ENCODE measurements around the gene ADGRL4.
"Not testable (repeated sequence)": the region's sequence is repeated elsewhere in the genome, so short reads cannot be mapped to it uniquely, and the experiment has no call there.

The ADGRL4 gene

DNA sequence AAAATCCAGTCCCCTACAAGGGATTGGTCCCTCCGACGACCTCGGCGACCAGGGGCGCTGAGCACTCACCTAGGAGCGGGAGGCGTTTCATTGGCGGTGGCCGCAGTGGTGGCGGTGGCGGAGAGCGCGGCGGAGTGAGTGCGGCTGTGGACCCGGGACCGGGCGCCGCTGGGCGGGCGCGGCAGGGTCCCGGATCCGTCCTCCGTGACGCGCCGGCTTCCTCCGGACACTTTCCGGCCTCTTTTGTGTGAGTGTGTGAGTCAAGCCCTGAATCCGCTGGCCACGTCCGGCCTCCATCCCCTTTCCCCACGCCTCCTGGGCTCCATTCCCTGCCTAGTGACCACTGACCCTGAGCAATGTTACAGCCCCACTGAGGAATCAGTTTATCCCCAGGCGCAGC is at the start of gene ADGRL4:
ADGRL4 (minus strand) TSS at position 167 of the 400 bp plus-strand sequence; CDS start at position 91, 76 bp downstream.
- DNase-seq: no peak

DNA sequence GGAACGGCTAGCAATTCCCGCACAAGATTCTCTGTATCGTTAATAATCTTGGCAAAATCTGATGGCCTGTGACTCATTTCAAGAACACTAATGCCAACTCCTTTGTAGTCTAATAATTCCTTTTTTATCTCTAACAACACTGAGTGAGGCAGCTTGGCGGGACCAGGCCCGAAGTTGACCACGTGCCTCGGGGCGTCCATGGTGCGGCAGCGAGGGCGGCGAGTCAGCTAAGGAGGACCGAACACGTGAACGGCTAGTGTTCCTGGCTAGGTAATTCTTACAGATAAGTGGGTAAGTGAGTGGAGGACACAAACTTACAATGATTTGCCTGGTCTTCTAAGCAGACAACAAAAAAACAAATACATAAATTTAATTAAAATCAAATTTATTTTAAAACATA is 49.3 kb upstream of the ADGRL4 start:
- DNase-seq: no peak

DNA sequence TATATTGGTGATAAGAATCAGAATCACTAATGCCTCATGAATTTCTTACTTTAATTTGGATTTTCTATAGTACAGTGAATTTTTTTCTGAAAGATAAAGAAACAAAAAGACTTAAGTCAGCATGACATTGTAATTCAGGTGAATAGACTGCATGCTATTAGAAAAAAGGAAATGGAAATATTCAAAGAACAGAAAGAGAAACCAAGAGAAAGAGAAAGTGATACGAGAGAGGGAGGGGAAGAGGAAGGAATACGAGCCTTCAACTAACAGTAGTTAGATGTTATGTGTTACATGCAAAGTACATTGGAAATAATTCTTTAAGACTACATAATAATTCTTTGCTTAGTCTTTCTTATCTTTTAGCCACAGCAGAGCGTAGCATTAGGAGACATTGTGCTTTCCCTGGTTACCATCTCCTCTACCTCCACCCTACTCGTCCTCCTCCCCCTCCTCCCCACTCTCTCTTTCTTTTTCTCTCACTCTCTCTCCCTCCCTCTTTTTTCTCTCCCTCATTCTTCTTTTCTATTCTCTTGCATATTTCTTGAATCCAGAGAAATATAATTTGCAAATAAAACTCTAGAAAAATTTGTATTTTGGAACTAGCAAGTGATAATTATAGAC is 46.4 kb upstream of the ADGRL4 start:
- DNase-seq: no peak

DNA sequence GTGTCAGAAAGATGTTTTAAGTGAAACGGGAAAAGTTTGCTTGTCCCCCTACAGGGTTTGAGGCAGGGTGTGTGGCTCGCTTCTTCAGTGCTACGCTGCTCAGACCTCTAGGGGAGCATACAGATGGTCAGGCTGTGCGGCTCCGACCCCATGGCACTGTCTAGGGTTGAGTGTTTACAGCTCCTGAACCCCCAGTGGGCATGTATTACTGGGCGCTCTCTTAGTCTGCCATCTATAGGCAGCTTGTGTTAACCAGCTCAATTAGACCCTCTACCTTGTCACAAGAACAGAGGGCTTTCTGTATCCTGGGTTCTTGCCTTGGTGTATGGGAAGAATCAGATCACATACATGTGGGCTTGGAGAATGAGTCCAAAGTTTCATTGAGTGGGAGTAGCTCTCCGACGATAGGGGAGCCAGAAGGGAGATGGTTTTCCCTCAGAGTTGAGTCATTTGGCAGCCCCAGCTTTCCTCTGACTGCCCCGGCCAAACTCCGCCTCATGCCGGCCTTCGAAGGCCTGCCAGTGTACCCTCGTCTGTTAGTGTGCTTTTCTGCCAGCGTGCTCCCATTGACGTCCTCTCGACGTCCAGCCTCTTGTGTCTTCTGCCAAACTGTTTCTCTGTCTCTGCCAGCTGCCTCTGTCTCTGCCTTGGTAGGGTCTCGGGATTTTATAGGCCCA is 38.6 kb upstream of the ADGRL4 start:
- DNase-seq: no peak

DNA sequence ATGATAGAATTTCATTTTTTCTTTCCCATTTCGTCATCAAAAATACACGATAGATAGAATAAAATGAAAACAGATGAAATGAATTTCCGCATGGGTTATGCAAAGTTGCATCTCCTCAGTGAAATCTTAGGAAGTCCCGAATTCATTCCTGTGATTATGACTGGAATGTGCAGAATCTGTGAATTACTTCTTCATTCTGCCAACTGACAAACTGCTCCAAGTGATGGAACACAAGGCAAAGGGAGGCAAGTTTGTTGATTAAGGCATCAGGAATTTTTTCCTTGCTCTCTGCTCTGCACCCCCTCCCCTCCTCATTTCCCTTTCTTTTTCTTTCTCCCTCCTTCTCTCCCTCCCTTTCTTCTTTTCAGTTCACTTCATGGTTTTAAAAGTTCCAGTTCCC is 37.0 kb upstream of the ADGRL4 start:
- no peak for DNase-seq

DNA sequence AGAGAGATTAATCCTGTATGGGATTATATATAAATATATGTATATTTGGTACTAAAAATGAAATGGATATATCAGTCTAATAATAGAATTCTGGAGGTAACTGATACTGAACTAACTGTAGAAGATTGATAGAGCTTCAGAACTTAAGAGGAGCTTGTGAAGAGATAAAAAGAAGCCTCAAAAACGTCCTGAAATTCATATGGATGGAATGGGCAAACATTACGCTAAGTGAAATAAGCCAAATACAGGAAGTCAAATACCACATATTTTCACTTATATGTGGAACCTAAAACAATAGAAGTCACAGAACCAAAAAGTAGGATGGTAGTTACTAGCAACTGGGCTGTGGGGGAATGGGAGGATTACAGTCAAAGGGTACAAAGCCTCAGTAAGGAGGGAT is 36.0 kb upstream of the ADGRL4 start:
- no peak for DNase-seq

DNA sequence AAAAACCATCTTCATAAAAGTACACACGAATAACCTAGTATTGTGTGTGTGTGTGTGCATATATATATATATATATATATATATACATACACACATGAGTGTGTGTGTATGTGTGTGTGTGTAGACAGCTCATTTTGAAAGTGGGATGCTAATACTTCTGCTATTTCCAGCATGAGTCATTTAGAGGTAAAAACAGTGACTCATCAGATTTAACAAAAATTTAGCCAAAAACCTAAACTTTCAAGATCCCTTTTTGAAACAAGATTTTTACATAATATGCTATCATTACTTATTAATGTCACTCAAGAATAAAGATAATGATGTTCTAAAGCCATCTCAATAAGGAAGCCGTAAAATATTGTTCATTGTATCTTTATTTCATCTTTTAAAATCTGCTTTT is 35.6 kb upstream of the ADGRL4 start:
- DNase-seq: no peak

DNA sequence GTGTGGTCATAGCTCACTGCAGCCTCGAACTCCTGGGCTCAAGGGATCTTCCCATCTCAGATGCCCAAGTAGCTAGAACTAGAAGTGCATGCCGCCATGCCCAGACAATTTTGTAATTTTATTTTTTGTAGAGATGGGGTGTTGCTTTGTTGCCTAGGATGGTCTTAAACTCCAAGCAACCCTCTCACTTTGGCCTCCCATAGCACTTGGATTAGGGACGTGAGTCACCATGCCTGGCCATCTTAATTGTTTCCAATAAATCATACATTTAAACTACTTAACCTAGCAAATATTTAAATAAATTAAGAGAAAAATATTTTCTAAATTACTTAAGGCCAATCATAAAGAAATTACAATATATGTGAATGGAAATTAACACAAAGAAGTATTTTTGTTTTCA is 35.1 kb upstream of the ADGRL4 start:
- DNase-seq: no peak

DNA sequence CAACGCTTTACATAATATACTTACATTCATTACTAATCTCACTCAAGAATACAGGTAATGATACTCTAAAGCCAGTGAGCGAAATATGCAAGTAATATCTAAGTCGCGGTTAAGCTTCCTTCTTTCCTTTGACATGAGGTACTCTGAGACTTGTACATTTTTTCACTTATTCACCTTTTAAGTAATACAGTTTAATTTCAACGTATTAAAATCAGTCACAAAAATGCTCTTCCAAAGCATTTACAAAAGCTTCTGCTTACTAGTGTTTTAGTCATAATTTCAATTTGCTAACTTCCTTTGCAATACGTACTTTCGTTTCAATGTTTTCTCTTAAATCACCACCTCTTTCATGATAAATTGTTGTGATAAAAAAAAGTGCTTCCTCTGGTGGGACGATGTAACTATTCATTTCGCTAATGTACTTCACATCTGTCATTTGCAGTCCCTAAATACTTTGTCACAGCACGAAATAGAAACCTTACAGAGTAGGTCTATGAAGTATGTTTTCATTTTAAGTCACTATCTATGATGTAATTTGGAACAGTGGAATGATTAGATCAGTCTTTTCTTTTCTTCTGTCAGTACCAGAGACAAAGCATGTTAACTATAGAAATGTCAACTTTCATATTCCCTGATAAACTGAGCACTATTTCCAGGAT is 34.0 kb upstream of the ADGRL4 start:
- DNase-seq: no peak

DNA sequence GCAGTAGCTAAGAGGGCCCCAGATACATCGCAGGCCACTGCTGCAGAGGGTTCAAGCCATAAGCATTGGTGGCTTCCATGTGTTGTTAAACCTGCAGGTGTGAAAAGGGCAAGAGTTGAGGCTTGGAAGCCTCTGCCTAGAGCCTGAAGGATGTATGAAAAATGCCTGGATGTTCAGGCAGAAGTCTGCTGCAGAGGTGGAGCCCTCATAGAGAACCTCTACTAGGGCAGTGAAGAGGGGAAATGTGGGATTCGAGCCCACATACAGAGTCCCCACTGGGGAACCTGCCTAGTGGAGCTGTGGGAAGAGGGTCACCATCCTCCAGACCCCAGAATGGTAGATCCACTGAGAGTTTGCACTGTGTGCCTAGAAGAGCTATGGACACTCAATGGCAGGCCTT is 30.6 kb upstream of the ADGRL4 start:
- DNase-seq: no peak

DNA sequence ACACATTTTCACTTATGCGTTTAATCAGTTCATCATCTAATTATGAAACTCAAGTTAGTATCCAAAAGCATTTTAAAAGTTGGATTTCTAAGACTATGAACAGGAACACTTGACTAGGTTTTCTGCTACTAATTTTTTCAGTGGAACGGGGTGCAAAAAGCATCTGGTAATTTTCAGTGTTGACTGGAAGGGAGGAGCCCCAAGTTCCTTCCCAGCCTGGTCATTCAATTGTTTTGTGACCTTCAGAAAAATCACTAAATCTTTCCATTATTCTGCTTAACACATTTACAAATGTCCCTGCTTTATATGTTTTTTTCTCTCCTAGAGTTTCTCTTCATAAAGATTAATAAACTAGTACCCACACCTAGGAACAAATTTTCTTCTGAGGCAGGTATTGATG is 6.0 kb upstream of the ADGRL4 start:
- DNase-seq: no peak

DNA sequence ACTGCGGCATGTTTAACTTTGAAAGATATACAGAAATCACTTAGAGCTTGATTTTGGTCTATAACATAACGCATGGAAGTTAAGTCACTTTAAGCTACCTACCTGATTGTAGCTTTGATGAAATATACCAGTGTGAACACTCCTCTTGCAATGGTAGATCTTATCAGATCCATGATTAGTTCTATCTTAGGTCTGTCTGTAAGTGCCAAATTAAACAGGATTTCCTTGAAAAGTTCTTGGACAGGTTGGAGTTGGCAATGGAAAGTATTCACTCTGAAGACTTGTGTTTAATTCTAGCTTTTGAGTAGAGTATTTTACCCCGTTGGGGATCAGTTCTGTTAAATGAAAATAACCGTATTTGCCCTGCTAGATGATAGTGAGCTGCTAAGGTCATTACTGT is 4.1 kb upstream of the ADGRL4 start:
- DNase-seq: no peak

DNA sequence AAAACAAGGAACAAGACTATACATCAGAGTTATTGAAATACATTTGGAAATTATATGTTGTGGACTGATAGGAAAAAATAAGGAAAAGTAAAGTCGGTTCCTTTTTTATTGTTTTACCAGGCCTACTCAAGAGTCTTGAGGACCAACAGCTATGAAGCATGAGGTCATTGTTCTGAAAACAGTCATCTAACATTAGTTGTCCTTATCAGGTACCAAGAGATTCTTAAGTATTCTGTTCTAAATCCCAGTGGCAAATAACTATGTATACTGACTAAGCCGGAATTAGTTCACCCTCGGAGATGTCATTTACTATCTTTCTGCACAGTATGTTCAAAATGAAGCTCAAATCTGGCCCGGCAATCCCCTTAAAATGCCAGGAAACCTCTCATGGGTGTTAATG is 585 bp downstream of the ADGRL4 start:
- no peak for DNase-seq

DNA sequence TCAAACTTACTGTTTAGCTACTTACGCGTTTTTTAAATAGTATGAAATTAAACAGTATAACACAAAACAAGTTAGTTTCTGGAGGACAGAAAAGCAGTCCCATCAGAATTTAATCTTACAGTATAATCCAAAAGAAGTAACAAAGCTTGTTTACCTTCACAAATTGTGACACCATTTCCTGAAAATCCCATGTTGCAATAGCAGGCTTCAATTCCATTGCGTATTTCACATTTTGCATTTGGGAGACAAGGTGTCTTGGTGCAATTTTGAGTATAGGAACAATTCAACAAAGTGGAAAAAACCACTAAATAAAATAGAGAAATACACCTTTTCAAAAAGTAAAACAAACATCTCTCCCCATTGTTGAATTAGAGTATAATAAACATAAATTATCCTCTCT is 1.6 kb downstream of the ADGRL4 start:
- no peak for DNase-seq

DNA sequence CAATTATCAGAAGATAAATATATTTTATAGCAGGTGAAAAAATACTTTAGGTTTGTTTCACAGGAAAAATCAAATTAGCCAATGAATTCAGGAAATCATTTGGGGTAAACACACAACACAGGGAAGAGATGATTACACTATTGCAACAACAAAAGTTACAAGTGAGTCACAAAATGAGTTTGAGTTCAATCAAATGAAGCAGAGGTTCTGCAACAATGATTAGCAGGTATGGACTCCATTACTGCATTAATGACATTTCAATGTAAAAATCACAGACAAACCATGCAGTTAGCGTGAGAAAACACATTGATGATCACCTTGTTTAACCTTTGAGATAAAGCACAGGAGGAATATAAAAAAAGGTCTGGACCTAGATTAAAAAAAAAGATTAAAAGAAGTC is 9.7 kb downstream of the ADGRL4 start:
- no peak for DNase-seq

DNA sequence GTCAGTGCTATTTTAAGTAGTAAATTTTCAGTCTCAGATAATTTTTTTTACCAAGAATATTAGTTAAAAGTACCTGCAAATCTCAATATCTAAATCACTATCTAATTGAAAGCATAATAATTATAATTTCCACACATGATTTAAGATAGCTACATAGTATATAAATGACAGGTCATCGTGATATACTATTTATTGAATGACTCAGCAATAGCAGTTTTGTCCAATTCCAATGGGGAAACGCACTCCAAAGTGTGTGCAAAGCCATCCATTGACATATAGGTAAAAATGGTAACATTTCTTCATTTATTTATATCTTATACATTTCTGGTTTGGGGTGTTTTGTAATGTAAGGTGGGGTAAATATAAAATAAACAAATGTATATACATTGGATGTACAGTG is 19.5 kb downstream of the ADGRL4 start:
- no peak for DNase-seq

DNA sequence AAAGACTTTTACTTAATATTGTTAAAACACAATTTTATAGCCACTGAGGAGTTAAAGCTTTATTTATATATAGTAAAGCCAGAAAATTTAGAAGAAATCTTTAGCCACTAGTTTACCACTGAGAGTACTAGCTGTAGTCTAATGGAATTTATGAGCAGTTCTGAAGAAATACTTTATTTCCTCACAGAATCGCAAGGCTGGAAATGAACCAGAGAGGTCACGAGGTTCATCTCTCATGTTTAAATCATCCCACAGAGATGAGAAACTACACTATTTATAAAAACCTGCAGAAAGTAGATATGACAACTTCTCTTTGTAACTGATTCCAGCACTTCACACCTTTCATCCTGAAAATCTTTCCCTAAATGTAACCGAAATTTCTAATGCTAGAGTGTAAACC is 26.0 kb downstream of the ADGRL4 start:
- DNase-seq: no peak

DNA sequence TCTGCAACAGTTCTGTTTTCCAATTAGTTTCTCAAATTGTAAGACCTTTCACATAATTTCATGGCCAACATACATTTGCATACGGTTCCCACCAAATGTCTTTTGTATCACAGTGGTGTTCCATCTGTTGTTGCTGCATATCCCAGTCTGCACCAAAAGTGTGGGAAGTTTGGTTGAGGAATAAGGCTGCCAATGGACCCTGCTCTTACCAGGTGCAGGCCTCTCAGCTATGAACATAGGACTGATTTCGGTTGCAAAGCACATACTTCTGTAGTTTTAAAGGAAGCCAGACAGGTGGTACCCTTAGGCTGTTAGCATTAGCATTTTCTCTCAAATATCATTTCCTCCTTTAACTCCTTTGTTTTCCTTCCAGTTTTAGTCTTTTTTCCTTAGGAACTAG is 33.8 kb downstream of the ADGRL4 start:
- DNase-seq: no peak

DNA sequence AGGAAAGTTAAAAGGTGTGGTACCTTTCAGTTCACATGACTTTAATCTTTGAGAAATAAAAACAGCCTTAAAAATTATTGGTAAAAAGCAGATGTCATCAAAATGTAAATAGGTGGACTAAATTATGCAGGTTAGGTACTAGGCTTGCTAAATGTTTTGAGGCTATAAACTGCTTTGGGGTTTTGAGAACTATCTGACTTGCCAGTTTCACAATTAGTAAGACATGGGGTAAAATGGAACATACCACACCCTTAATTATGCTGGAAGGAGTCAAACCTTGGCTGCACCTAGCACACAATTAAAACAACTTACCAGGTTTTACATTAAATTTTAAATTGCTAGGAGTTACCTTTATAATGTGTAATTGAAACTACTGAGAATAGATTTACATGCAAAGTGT is 39.4 kb downstream of the ADGRL4 start:
- DNase-seq: not testable (repeated sequence)

DNA sequence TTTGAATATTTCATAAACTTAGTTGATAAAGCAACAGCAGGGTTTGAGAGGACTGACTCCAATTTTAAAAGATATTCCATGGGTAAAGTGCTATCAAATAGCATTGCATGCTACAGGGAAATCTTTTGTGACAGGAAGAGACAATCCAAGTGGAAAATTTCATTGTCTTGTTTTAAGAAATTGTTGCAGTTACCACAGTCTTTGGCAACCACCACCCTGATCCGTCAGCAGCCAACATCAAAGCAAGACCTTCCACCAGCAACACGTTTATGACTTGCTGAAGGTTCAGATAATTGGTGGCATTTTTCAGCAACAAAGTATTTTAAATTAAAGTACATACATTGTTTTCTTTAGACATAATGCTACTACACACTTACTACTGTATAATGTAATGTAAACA is 47.8 kb downstream of the ADGRL4 start:
- DNase-seq: no peak

DNA sequence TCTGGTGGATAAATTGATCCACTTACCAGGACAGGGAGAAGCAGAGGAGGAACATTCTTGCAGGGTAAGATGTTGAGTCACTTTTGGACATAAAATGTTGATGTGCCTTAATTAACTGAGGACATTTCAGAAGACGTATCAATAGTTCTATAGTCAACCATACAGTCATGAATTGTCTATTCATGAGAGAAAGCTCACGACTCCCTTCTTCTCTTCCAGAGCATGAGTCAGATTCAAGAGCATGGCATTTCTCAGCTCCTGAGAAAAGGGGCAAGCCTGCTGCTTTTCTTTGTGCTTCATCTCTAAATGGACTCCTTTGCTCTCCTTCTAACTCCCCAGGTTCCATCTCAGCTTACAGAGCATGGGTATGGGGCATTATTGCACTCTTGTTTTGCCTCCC is 55.7 kb downstream of the ADGRL4 start:
- DNase-seq: no peak

DNA sequence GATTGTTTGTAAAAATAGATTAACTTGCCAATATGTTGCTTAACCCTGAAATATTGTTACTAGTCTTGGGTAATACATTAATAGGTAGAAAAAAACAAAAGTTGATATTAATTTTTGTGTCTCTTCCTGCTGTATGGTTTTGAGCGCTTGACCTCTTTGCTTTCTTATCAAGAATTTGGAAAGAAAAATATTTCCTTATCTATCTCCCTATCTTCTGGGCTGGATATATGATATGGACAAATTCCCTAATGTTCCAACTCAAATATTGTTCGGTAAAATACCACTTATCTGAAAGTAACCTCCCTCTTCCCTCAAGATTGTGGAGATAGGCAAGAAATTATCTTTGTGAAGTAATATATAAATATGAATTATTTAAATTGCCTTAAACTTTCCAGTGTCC is 57.3 kb downstream of the ADGRL4 start:
- DNase-seq: no peak

DNA sequence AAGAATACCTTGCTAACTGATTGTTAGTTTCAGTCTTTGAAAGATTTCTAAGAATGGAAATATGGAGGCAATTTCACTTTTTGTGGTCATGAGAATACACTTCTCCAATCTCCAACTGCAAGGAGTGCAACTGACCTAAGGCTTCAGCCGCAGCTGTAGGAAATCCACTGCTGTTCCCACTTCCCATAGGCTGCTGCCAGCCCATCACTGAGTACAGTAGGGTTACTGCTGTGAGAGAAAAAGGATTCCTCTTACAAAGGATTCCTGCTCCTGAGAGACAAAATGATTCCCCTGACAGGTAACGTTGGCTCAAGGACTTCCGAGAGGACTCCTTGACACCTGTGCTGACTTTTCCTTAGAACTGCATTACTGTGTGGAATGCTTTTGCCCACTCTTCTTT is 87.4 kb downstream of the ADGRL4 start:
- DNase-seq: no peak

DNA sequence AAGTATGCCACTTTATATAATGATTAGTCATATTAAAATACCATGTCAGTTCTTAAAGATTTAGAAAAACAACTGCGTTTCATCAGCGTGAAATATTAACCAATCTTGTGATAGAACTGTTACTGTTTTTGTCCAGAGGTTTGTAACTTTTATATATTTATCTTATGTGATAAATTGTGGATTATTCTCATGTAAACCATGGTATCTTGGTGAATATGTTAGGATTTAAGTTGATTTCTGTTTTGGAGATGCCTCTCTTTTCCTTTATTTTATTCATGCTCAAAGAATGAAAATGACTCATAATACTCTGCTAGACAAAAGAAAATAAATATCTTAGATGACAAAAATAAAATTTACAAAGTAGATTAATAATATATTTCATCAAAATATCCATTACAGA is 88.4 kb downstream of the ADGRL4 start:
- DNase-seq: no peak

DNA sequence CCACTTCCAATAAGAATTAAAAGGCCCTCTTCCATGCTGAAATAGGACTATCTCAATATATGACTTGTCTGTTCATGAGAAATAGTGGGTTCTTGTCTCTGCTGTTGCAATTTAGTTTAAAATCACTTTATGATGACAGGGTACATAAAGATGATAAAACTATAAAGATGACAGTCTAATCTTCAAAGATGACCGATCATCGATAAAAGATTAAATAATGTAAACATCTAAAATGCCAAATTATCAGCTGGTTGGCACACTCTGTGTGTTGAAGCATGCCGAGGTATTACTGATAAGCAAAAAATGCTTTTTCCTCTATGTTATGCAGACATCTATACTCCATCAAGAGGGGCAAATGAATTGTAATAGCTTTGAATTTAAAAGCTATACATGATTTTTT is 89.5 kb downstream of the ADGRL4 start:
- no peak for DNase-seq

Measured in COR-L47 (cell line).